ENCODE measurements around the gene TMA7B. TPM values are rescaled to one million over a fixed set of nuclear protein-coding genes. Genes with fewer than 3 reads are reported as not detected.

Gene TMA7B
- total and polyA plus RNA-seq, 2 of the 4 experiments (the other 2 are of a cell fraction) = not detected

DNA sequence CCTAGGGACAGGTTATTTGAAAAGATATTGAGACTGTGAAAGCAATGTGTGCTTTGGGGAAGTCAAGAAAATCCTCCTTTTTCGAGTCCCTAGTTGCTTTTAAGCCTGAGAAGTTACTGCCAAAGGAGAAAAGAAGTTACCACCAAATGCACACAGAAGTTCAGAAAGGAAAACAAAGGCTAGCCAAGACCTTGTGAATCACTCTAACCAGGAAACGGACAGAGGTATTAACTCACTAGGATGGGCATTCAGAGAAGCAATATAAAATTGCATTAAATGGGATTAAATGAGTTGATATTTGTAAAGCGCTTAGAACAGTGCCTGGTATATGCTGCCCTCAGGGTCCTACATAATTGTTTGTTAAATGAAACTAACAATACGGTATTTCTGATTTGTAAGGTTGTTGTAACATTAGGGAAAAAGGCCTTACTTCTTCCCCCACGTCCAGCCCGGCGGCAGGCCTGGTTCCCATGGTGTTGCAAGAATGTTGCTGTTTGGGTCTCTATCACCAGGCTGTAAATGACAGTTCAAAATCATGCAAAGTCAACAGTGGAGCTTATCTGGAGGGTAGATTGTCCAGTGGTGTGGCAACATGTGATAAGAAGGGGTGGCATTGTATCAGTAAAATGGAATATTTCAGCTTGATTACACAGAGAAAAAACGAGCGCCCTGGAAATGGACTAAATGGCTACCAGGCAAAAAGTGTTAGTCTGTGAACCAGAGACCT is 7.1 kb downstream of the TMA7B start:
- BruUV-seq (replicated peaks) = no TSS peak
- H3K56ac ChIP-seq (ENCODE audit: extremely low read depth, insufficient read depth, low read length) = no peak overlapping the region
- H3K36me3 ChIP-seq (ENCODE audit: control insufficient read depth, insufficient read depth, low read length) = no peaks in the 10 kb centered on the region
- H2BK120ac ChIP-seq (ENCODE audit: low read depth, low read length) = no peak overlapping the region
- H3K14ac ChIP-seq (replicated peaks; ENCODE audit: low read depth, low read length) = no peak overlapping the region
- H3K27ac ChIP-seq (ENCODE audit: insufficient read depth, low read length) = no peak overlapping the region
- TF ChIP-seq FOS (IDR thresholded peaks at IDR 0.05; ENCODE audit: low read depth, low read length) = no peak
- peak; percentile 31; the same call in 1 of the 2 replicates for TF ChIP-seq CEBPB (IDR thresholded peaks at IDR 0.05; ENCODE audit: low read depth, low read length)
- H2AK5ac ChIP-seq (ENCODE audit: low read depth, low read length) = no peak overlapping the region
- ATAC-seq (ENCODE audit: low read depth) (no peak), DNase-seq (peak; percentile 45)
- WGBS, 2 experiments (ENCODE audit: extremely low coverage in 2 of 2, insufficient read length in 1 of 2) = 100% methylated on average over 1 of the region's 9 CpGs; no CpG with 5 or more reads in 1 of the 2 experiments
- no peaks in the 10 kb centered on the region for H3K9me1 ChIP-seq (ENCODE audit: insufficient read depth, low read length)
- H2BK20ac ChIP-seq (ENCODE audit: low read depth, low read length) = no peak overlapping the region
- H3K9me3 ChIP-seq (ENCODE audit: control insufficient read depth, insufficient read depth, low read length) = no peaks in the 10 kb centered on the region
- H3K4me2 ChIP-seq (ENCODE audit: low read depth, low read length) = no peak overlapping the region
- peaks cover 20% of the 10 kb centered on the region for H3K27me3 ChIP-seq (ENCODE audit: control insufficient read depth, insufficient read depth, low read length)
- no peak overlapping the region for H3K18ac ChIP-seq (ENCODE audit: low read depth, low read length)
- in situ Hi-C loops (cut with MboI; ENCODE audit: low sequenced_read_pairs) = no loop called here
- ChIA-PET POLR2A (ENCODE audit: unreplicated experiment) (no interaction called here), CTCF (no interaction called here)
- H3K9ac ChIP-seq (ENCODE audit: low read depth, low read length) = no peak overlapping the region
- no peak overlapping the region for H2BK5ac ChIP-seq (ENCODE audit: low read depth, low read length, poor library complexity, severe bottlenecking)
- H2BK15ac ChIP-seq (ENCODE audit: low read depth, low read length) = no peak overlapping the region
- H4K5ac ChIP-seq (ENCODE audit: low read depth, low read length) = no peak overlapping the region
- no peak overlapping the region for H2AK9ac ChIP-seq (replicated peaks; ENCODE audit: low read depth, low read length, poor library complexity)
- dilution Hi-C loops (cut with HindIII; ENCODE audit: low sequenced_read_pairs, unreplicated experiment) = no loop called here
- no peaks in the 10 kb centered on the region for H3K4me1 ChIP-seq (ENCODE audit: control insufficient read depth, insufficient read depth, low read length)
- no peak overlapping the region for H3K4ac ChIP-seq (ENCODE audit: low read depth, low read length)
- no peak overlapping the region for H3K4me3 ChIP-seq (ENCODE audit: insufficient read depth, low read depth, low read length)
- no peak overlapping the region for H4K8ac ChIP-seq (ENCODE audit: low read depth in 2 of 2, low read length in 2 of 2)
- H4K20me1 ChIP-seq (ENCODE audit: insufficient read depth, low read length) = no peaks in the 10 kb centered on the region
- H2AFZ ChIP-seq (replicated peaks; ENCODE audit: low read length, poor library complexity) = no peak overlapping the region
- no peaks in the 10 kb centered on the region for H3K79me1 ChIP-seq (ENCODE audit: low read depth in 1 of 2, low read length in 2 of 2)
- H3K23ac ChIP-seq (ENCODE audit: low read depth, low read length) = no peak overlapping the region
- no peak overlapping the region for H4K91ac ChIP-seq (ENCODE audit: insufficient read depth, low read depth, low read length)
- intact Hi-C loops (cut with micrococcal nuclease) = no loop called here
